HepG2 (cell line): ENCODE results near the gene DNMBP. TPM values are rescaled to one million over a fixed set of nuclear protein-coding genes. Genes with fewer than 3 reads are reported as not detected.

Experiments
- ATAC-seq: fragments of 200-7000 bp; cut with Tn5 transposase; 3 replicates; pipeline ENCODE4 v1.9.1; 2020; ENCODE audit warnings: mild to moderate bottlenecking, moderate library complexity
- BruUV-seq: library from RNA; stranded (reverse); fragments of 400-500 nt; replicated peaks from 2 replicates; lab custom pipeline; 2021; lab: Mats Ljungman, UMichigan
- CTCF ChIA-PET: fragments of 300-600 bp; formaldehyde crosslinking; extraction: SDS; loops from one replicate; lab custom pipeline; 2021; ENCODE audit warnings: low total read pairs, inconsistent platforms, low intra/inter-chr PET ratio; lab: Yijun Ruan, JAX
- POLR2A ChIA-PET: fragments of 350-600 bp; sonication (Branson Sonifier 250); formaldehyde crosslinking; loops from one replicate; lab custom pipeline; 2020; ENCODE audit warnings: antibody characterized with exemption, inconsistent platforms; lab: Yijun Ruan, JAX
- DNase-seq: peaks from one replicate; pipeline ENCODE4 v3.0.0-alpha.2; 2015; ENCODE audit warnings: low spot score
- FAIRE-seq: peaks from 3 replicates; lab custom pipeline; 2011; peaks lifted over from hg19 to GRCh38; lab: Jason Lieb, UNC
- H2AFZ ChIP-seq: one replicate; pipeline ENCODE4 v1.6.1; 2011; ENCODE audit warnings: low read length, inconsistent platforms
- H3K27ac ChIP-seq: fragments of 300-600 bp; 3 replicates; pipeline ENCODE4 v1.8.0; 2011; ENCODE audit warnings: mixed run types, mild to moderate bottlenecking, mixed read lengths, low read length, inconsistent platforms; ENCODE audit not compliant: insufficient read depth; ENCODE audit errors: extremely low read length
- H3K27me3 ChIP-seq, 2 experiments: fragments of 200-600 bp in 1 of 2; 2 replicates in 1 of 2; 3 replicates in 1 of 2; pipeline versions ENCODE4 v1.6.0 to v1.8.0; 2011; ENCODE audit warnings: low read length in 2 of 2, mild to moderate bottlenecking in 2 of 2, moderate library complexity in 2 of 2, inconsistent platforms in 1 of 2; ENCODE audit not compliant: insufficient read depth in 2 of 2, control insufficient read depth in 1 of 2
- H3K36me3 ChIP-seq, 2 experiments: fragments of 200-600 bp in 1 of 2; replicated peaks in 1 of 2; 2 replicates in 1 of 2; 3 replicates in 1 of 2; pipeline versions ENCODE4 v1.5.1 to v1.8.0; 2011; ENCODE audit warnings: low read length in 2 of 2, inconsistent platforms in 1 of 2; ENCODE audit not compliant: insufficient read depth in 2 of 2, control insufficient read depth in 1 of 2
- H3K4me1 ChIP-seq: 2 replicates; pipeline ENCODE4 v1.5.1; 2012; ENCODE audit warnings: low read length, inconsistent platforms; ENCODE audit not compliant: insufficient read depth
- H3K4me2 ChIP-seq: 2 replicates; pipeline ENCODE4 v1.6.0; 2011; ENCODE audit warnings: low read depth, low read length, inconsistent platforms
- H3K4me3 ChIP-seq, 3 experiments: fragments of 200-600 bp in 1 of 3; sonication (generic), shearing (Covaris generic) in 1 of 3; replicated peaks in 1 of 3; 2 replicates each; pipeline ENCODE4 v1.5.1; 2011 to 2016; ENCODE audit warnings: low read length in 3 of 3, inconsistent platforms in 2 of 3, low read depth in 2 of 3, mild to moderate bottlenecking in 2 of 3, control low read depth in 1 of 3, mixed read lengths in 1 of 3; ENCODE audit not compliant: insufficient read depth in 1 of 3
- H3K79me2 ChIP-seq: one replicate; pipeline ENCODE4 v1.6.1; 2011; ENCODE audit warnings: low read length, inconsistent platforms; ENCODE audit not compliant: insufficient read depth
- H3K9ac ChIP-seq: 2 replicates; pipeline ENCODE4 v1.6.0; 2011; ENCODE audit warnings: mild to moderate bottlenecking, low read depth, low read length, inconsistent platforms; ENCODE audit not compliant: insufficient read depth
- H3K9me3 ChIP-seq: 2 replicates; pipeline ENCODE4 v1.5.1; 2012; ENCODE audit warnings: mild to moderate bottlenecking, low read length
- H4K20me1 ChIP-seq: 2 replicates; pipeline ENCODE4 v1.6.0; 2011; ENCODE audit warnings: inconsistent platforms, mild to moderate bottlenecking, low read length, moderate library complexity; ENCODE audit not compliant: insufficient read depth
- ERF ChIP-seq: IDR thresholded peaks from 2 replicates; pipeline ENCODE4 v1.6.1; 2018; ENCODE audit warnings: missing biosample characterization, missing genetic modification reagents
- FOXA3 ChIP-seq: IDR thresholded peaks from 2 replicates; pipeline ENCODE4 v1.6.1; 2016; ENCODE audit warnings: missing genetic modification reagents, missing compliant biosample characterization
- KDM6A ChIP-seq: IDR thresholded peaks from 2 replicates; pipeline ENCODE4 v1.6.1; 2016; ENCODE audit warnings: low read depth
- MTA3 ChIP-seq: sonication (generic); formaldehyde crosslinking; IDR thresholded peaks from 2 replicates; pipeline ENCODE4 v1.4.0; 2020; ENCODE audit warnings: missing genetic modification reagents
- NRL ChIP-seq: sonication (generic); formaldehyde crosslinking; IDR thresholded peaks from 2 replicates; pipeline ENCODE4 v1.5.0; 2020; ENCODE audit warnings: missing genetic modification reagents, mild to moderate bottlenecking, moderate library complexity, borderline replicate concordance
- REPIN1 ChIP-seq: sonication (generic); formaldehyde crosslinking; IDR thresholded peaks from 2 replicates; pipeline ENCODE4 v1.8.0; 2022; ENCODE audit warnings: missing genetic modification reagents, low read depth, mild to moderate bottlenecking, borderline replicate concordance
- TEAD3 ChIP-seq: optimal IDR thresholded peaks from 2 replicates; pipeline ENCODE3; 2016; ENCODE audit warnings: borderline replicate concordance
- ZEB1 ChIP-seq: IDR thresholded peaks from 2 replicates; pipeline ENCODE4 v1.6.1; 2012; ENCODE audit warnings: mild to moderate bottlenecking, low read depth, inconsistent platforms; ENCODE audit not compliant: insufficient replicate concordance
- ZMYM3 ChIP-seq: sonication (generic); formaldehyde crosslinking; IDR thresholded peaks from 2 replicates; pipeline ENCODE4 v1.5.1; 2020; ENCODE audit warnings: mild to moderate bottlenecking, missing genetic modification reagents
- ZNF101 ChIP-seq: sonication (generic); formaldehyde crosslinking; IDR thresholded peaks from 2 replicates; pipeline ENCODE4 v1.4.0; 2020; ENCODE audit warnings: mild to moderate bottlenecking, low read depth, missing genetic modification reagents, borderline replicate concordance
- ZNF383 ChIP-seq: sonication (generic); formaldehyde crosslinking; IDR thresholded peaks from 2 replicates; pipeline ENCODE4 v1.4.0; 2020; ENCODE audit warnings: missing genetic modification reagents, mild to moderate bottlenecking, borderline replicate concordance
- ZNF75D ChIP-seq: sonication (generic); formaldehyde crosslinking; IDR thresholded peaks from 2 replicates; pipeline ENCODE4 v1.8.1; 2023; ENCODE audit warnings: missing genetic modification reagents, mild to moderate bottlenecking, borderline replicate concordance
- ZNF841 ChIP-seq: sonication (generic); formaldehyde crosslinking; IDR thresholded peaks from 2 replicates; pipeline ENCODE4 v1.8.1; 2023; ENCODE audit warnings: missing genetic modification reagents, borderline replicate concordance
- WGBS: methylation state at CpG from one replicate; pipeline ENCODE4 v1.1.6; 2017; ENCODE audit warnings: low lambda C conversion rate; 5-methylcytosine and 5-hydroxymethylcytosine counted together
- in situ Hi-C: cut with HindIII; loops from 2 replicates; pipeline ENCODE4 v1.10.0; 2017; ENCODE audit warnings: low pct_unique_long_range_greater_than_20kb; ENCODE audit not compliant: extremely low pct_ligation_motif_present
- intact Hi-C: fragments of 100-400 bp; cut with micrococcal nuclease; formaldehyde crosslinking; loops from one replicate; pipeline ENCODE4 v1.10.0; 2022; ENCODE audit not compliant: unreplicated experiment
- polyA plus RNA-seq, 8 experiments: library from polyadenylated mRNA; depleted of rRNA in 3 of 8; stranded (reverse) in 7 of 8; unstranded in 1 of 8; fragments of >200 nt; fragmentation: Illumina TruSeq in 4 of 8; extraction: Trizol in 4 of 8; gene quantifications; 2 replicates each; pipeline versions ENCODE4 v1.2.1 to v1.2.3, GENCODE V29; 2011 to 2016; ENCODE audit warnings: low read depth in 4 of 8, missing spikeins in 1 of 8, mixed read lengths in 1 of 8; ENCODE audit not compliant: insufficient read depth in 1 of 8
- total RNA-seq, 5 experiments: library from RNA; depleted of rRNA; stranded (reverse); fragments of >200 nt; fragmentation: Illumina TruSeq; extraction: Trizol; gene quantifications; 2 replicates each; pipeline ENCODE4 v1.2.3, GENCODE V29; 2016; ENCODE audit warnings: low read depth in 1 of 5
- TF ChIP-seq, protein P1 (sequence below): sonication (generic); formaldehyde crosslinking; IDR thresholded peaks from 2 replicates; pipeline ENCODE4 v1.4.0; 2020; ENCODE audit warnings: missing genetic modification reagents, mild to moderate bottlenecking, borderline replicate concordance

The DNMBP gene
- total and polyA plus RNA-seq, 2 of the 13 experiments (the other 11 are each of a cell fraction or from before 2014, with no cell fraction given) = 3.6 to 6.3 TPM

DNA sequence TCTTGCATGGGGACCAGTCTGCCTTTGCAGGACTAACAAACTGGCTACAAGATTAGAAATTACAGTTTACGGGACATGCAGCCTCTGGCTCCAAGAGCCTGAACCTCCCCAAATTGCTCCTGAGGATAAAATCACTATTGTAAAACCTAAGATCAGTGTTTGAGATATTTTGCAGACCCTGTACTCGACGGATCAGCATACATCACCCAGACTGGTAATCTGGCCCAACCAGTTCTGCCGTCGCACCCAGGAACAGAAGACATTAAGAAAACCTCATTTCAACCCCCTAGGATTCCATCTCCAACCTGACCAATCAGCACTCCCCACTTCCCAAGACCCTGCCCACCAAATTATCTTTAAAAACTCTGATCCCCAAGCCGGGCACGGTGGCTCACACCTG is 27.1 kb upstream of the DNMBP start:
- no peak overlapping the region for H3K9ac ChIP-seq
- H3K4me3 ChIP-seq = no peak overlapping the region
- TF ChIP-seq KDM6A (CRISPR knock-in tag) (no peak), ZNF75D (no peak), MTA3 (CRISPR knock-in tag) (no peak), NRL (CRISPR knock-in tag) (no peak), REPIN1 (no peak)
- in situ Hi-C loops (no loop called here), intact Hi-C loops (no loop called here)
- ChIA-PET POLR2A (interaction anchor here (1.6 kb wide), 1 partner anchor 12 kb away, joined by 5 read pairs; no protein-coding TSS in a partner anchor), CTCF (no interaction called here)
- no peaks in the 10 kb centered on the region for H3K79me2 ChIP-seq
- no TSS peak for BruUV-seq
- FAIRE-seq = no peak
- H2AFZ ChIP-seq = no peak overlapping the region
- no peak overlapping the region for H3K27ac ChIP-seq
- peaks cover 40% of the 10 kb centered on the region for H3K4me1 ChIP-seq
- 0 out of 5 replicates have a peak, but pooled peaks cover 2 to 4% of the 10 kb centered on the region in 2 experiments for H3K36me3 ChIP-seq
- DNase-seq = no peak
- H4K20me1 ChIP-seq = no peaks in the 10 kb centered on the region
- no peaks in the 10 kb centered on the region for H3K27me3 ChIP-seq
- ATAC-seq = no peak
- no peak overlapping the region for H3K4me2 ChIP-seq
- no peaks in the 10 kb centered on the region for H3K9me3 ChIP-seq
- 97% methylated on average over 7 of the region's 7 CpGs for WGBS

GRCh38 chr10:100033766-100034418 is 24.1 kb upstream of the DNMBP start:
- Histone ChIP-seq H3K9me3 (0 out of 2 replicates have a peak, but pooled peaks cover under 1% of the 10 kb centered on the region), H4K20me1 (no peaks in the 10 kb centered on the region), H3K27ac (no peak overlapping the region), H3K36me3 (no peaks in the 10 kb centered on the region), H3K4me3 (no peak overlapping the region), H3K4me1 (peaks cover 32% of the 10 kb centered on the region), H3K79me2 (no peaks in the 10 kb centered on the region), H2AFZ (no peak overlapping the region), H3K27me3 (no peaks in the 10 kb centered on the region), H3K9ac (no peak overlapping the region), H3K4me2 (no peak overlapping the region)
- DNase-seq (no peak), FAIRE-seq (no peak), ATAC-seq (no peak)
- in situ Hi-C loops = no loop called here
- ChIA-PET POLR2A (no interaction called here), CTCF (no interaction called here)
- no TSS peak for BruUV-seq
- intact Hi-C loops = no loop called here
- WGBS = 83% methylated on average over 1 of the region's 1 CpG
- TF ChIP-seq, protein P1, sequence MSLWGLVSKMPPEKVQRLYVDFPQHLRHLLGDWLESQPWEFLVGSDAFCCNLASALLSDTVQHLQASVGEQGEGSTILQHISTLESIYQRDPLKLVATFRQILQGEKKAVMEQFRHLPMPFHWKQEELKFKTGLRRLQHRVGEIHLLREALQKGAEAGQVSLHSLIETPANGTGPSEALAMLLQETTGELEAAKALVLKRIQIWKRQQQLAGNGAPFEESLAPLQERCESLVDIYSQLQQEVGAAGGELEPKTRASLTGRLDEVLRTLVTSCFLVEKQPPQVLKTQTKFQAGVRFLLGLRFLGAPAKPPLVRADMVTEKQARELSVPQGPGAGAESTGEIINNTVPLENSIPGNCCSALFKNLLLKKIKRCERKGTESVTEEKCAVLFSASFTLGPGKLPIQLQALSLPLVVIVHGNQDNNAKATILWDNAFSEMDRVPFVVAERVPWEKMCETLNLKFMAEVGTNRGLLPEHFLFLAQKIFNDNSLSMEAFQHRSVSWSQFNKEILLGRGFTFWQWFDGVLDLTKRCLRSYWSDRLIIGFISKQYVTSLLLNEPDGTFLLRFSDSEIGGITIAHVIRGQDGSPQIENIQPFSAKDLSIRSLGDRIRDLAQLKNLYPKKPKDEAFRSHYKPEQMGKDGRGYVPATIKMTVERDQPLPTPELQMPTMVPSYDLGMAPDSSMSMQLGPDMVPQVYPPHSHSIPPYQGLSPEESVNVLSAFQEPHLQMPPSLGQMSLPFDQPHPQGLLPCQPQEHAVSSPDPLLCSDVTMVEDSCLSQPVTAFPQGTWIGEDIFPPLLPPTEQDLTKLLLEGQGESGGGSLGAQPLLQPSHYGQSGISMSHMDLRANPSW (CRISPR knock-in tag) = no peak
- no peak for TF ChIP-seq ZNF841 (CRISPR knock-in tag)
- TF ChIP-seq ERF = no peak
- TF ChIP-seq TEAD3 (CRISPR knock-in tag) = no peak
- TF ChIP-seq ZMYM3 (CRISPR knock-in tag) = no peak
- no peak for TF ChIP-seq ZNF101 (CRISPR knock-in tag)
- TF ChIP-seq ZEB1 = no peak
- no peak for TF ChIP-seq ZNF383 (CRISPR knock-in tag)
- no peak for TF ChIP-seq FOXA3 (CRISPR knock-in tag)
